ENCODE measurements around the gene SERPINA3.

DNA sequence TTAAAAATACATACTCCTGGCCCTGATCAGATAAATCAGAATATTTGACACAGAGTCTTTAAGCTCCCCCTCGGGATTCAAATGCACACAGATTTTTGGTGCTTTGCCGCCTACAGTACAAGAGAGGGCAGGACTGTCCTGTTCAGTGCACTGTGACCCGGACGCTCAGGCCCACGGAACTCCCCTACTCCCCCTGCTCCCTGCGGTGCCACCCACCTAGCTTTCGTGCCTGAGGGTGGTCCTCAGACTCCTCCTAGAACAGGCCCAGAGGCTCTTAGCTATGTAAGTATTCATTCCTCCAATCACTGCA, 13.7 kb upstream of the SERPINA3 start:
- TF ChIP-seq, protein P1, sequence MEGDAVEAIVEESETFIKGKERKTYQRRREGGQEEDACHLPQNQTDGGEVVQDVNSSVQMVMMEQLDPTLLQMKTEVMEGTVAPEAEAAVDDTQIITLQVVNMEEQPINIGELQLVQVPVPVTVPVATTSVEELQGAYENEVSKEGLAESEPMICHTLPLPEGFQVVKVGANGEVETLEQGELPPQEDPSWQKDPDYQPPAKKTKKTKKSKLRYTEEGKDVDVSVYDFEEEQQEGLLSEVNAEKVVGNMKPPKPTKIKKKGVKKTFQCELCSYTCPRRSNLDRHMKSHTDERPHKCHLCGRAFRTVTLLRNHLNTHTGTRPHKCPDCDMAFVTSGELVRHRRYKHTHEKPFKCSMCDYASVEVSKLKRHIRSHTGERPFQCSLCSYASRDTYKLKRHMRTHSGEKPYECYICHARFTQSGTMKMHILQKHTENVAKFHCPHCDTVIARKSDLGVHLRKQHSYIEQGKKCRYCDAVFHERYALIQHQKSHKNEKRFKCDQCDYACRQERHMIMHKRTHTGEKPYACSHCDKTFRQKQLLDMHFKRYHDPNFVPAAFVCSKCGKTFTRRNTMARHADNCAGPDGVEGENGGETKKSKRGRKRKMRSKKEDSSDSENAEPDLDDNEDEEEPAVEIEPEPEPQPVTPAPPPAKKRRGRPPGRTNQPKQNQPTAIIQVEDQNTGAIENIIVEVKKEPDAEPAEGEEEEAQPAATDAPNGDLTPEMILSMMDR (conservative IDR thresholded peaks at IDR 0.05) = no peak
- TF ChIP-seq EZH2 (IDR thresholded peaks at IDR 0.05; ENCODE audit: low read depth) = no peak
